HepG2 (cell line): ENCODE measurements around the gene HPDL. TPM values are rescaled to one million over a fixed set of nuclear protein-coding genes. Genes with fewer than 3 reads are reported as not detected.
A peak's percentile ranks its signal among the peaks of the same experiment; 100 is the strongest.

Experiments used
- AKAP8 ChIP-seq: sonication (generic); formaldehyde crosslinking; IDR thresholded peaks from 2 replicates; pipeline ENCODE4 v1.5.1; 2020; ENCODE audit warnings: mild to moderate bottlenecking, missing genetic modification reagents
- DMAP1 ChIP-seq: IDR thresholded peaks from 2 replicates; pipeline ENCODE4 v1.6.1; 2016
- FOSL2 ChIP-seq: sonication (generic); formaldehyde crosslinking; IDR thresholded peaks from 2 replicates; pipeline ENCODE4 v1.4.0; 2020; ENCODE audit warnings: missing genetic modification reagents
- HOXA3 ChIP-seq: sonication (generic); formaldehyde crosslinking; IDR thresholded peaks from 2 replicates; pipeline ENCODE4 v1.5.0; 2020; ENCODE audit warnings: missing genetic modification reagents
- KLF13 ChIP-seq: sonication (generic); formaldehyde crosslinking; IDR thresholded peaks from 2 replicates; pipeline ENCODE4 v1.4.0; 2020; ENCODE audit warnings: mild to moderate bottlenecking, missing genetic modification reagents
- MXD4 ChIP-seq: IDR thresholded peaks from 2 replicates; pipeline ENCODE4 v1.6.1; 2016; ENCODE audit warnings: mild to moderate bottlenecking, missing biosample characterization, missing genetic modification reagents
- NKX3-1 ChIP-seq: sonication (generic); formaldehyde crosslinking; IDR thresholded peaks from 2 replicates; pipeline ENCODE4 v1.5.0; 2020; ENCODE audit warnings: missing genetic modification reagents
- RARG ChIP-seq: sonication (generic); formaldehyde crosslinking; IDR thresholded peaks from 2 replicates; pipeline ENCODE4 v1.4.0; 2020; ENCODE audit warnings: low read depth, mild to moderate bottlenecking, missing genetic modification reagents
- RORA ChIP-seq: sonication (generic); formaldehyde crosslinking; IDR thresholded peaks from 2 replicates; pipeline ENCODE4 v1.5.0; 2020; ENCODE audit warnings: mild to moderate bottlenecking, missing genetic modification reagents, moderate library complexity
- ZNF17 ChIP-seq: sonication (generic); formaldehyde crosslinking; IDR thresholded peaks from 2 replicates; pipeline ENCODE4 v1.5.0; 2020; ENCODE audit warnings: mild to moderate bottlenecking, missing genetic modification reagents
- ZNF343 ChIP-seq: sonication (generic); formaldehyde crosslinking; IDR thresholded peaks from 2 replicates; pipeline ENCODE4 v1.4.0; 2020; ENCODE audit warnings: mild to moderate bottlenecking, missing genetic modification reagents
- polyA plus RNA-seq, 8 experiments: library from polyadenylated mRNA; depleted of rRNA in 3 of 8; stranded (reverse) in 7 of 8; unstranded in 1 of 8; fragments of >200 nt; fragmentation: Illumina TruSeq in 4 of 8; extraction: Trizol in 4 of 8; gene quantifications; 2 replicates each; pipeline versions ENCODE4 v1.2.1 to v1.2.3, GENCODE V29; 2011 to 2016; ENCODE audit warnings: low read depth in 4 of 8, missing spikeins in 1 of 8, mixed read lengths in 1 of 8; ENCODE audit not compliant: insufficient read depth in 1 of 8
- total RNA-seq, 5 experiments: library from RNA; depleted of rRNA; stranded (reverse); fragments of >200 nt; fragmentation: Illumina TruSeq; extraction: Trizol; gene quantifications; 2 replicates each; pipeline ENCODE4 v1.2.3, GENCODE V29; 2016; ENCODE audit warnings: low read depth in 1 of 5
- TF ChIP-seq, protein P1 (sequence below): sonication (generic); formaldehyde crosslinking; IDR thresholded peaks from 2 replicates; pipeline ENCODE4 v1.8.0; 2023; ENCODE audit warnings: mild to moderate bottlenecking, missing genetic modification reagents
- TF ChIP-seq, protein P2 (sequence below): sonication (generic); formaldehyde crosslinking; IDR thresholded peaks from 2 replicates; pipeline ENCODE4 v1.4.0; 2020; ENCODE audit warnings: missing genetic modification reagents
- TF ChIP-seq, protein P3 (sequence below): sonication (generic); formaldehyde crosslinking; IDR thresholded peaks from 2 replicates; pipeline ENCODE4 v1.4.0; 2020; ENCODE audit warnings: missing genetic modification reagents
- TF ChIP-seq, protein P4 (sequence below): sonication (generic); formaldehyde crosslinking; IDR thresholded peaks from 2 replicates; pipeline ENCODE4 v1.5.0; 2020; ENCODE audit warnings: mild to moderate bottlenecking, missing genetic modification reagents, borderline replicate concordance

The HPDL gene
- total and polyA plus RNA-seq, 2 of the 13 experiments (the other 11 are each of a cell fraction or from before 2014, with no cell fraction given) = not detected

DNA sequence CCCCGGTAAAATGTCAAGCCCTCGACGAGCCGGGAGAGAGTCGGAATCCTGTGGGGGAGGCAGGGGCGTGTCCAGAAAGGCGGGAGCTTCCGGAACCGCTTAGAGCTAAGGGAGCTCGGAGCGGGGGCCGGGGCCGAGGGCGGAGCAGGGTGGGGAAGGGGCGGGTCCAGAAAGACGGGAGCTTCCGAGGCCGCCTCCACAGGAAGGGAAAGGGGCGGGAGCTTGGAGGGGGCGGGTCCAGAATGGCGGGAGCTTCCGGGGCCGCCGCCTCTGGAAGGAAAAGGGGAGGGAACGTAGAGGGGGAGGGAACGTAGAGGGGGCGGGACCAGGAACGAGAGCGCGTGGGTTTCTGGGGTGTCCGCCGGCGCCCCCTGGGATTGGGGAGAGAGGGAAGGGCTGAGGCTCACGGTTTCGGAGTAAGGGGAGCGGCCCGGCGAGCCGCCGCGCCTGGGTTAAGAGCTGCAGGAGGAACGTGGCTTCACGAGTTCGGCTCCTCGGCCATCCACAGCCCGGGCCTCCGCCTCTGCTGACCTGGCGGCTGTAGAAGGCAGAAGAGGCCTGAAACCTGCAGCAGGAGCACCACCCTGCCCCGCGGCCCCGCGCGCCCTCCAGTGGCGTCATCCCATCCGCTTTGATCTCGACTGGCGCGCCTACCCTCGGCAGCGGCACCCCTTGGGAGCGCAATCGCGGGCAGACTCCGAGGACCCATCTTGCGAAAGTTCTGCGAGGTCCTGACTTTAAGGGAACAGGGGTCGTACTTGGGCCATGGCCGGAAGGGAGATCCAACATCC, 23.0 kb upstream of the HPDL start (continued):
- TF ChIP-seq, protein P1, sequence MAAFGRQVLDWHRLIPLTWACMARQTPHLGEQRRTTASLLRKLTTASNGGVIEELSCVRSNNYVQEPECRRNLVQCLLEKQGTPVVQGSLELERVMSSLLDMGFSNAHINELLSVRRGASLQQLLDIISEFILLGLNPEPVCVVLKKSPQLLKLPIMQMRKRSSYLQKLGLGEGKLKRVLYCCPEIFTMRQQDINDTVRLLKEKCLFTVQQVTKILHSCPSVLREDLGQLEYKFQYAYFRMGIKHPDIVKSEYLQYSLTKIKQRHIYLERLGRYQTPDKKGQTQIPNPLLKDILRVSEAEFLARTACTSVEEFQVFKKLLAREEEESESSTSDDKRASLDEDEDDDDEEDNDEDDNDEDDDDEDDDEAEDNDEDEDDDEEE (CRISPR knock-in tag) = peak; percentile 89; the same call in 1 of the 2 replicates
- TF ChIP-seq AKAP8 (CRISPR knock-in tag) = no peak
- TF ChIP-seq, protein P2, sequence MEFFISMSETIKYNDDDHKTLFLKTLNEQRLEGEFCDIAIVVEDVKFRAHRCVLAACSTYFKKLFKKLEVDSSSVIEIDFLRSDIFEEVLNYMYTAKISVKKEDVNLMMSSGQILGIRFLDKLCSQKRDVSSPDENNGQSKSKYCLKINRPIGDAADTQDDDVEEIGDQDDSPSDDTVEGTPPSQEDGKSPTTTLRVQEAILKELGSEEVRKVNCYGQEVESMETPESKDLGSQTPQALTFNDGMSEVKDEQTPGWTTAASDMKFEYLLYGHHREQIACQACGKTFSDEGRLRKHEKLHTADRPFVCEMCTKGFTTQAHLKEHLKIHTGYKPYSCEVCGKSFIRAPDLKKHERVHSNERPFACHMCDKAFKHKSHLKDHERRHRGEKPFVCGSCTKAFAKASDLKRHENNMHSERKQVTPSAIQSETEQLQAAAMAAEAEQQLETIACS = 0 out of 2 replicates have a peak, but pooled peaks have one; percentile 17
- peak; percentile 92 for TF ChIP-seq ZNF343 (CRISPR knock-in tag)
- no peak for TF ChIP-seq RORA (CRISPR knock-in tag)
- peak; percentile 76; the same call in 1 of the 2 replicates for TF ChIP-seq KLF13
- TF ChIP-seq HOXA3 = peak; percentile 77
- no peak for TF ChIP-seq ZNF17 (CRISPR knock-in tag)
- TF ChIP-seq, protein P3, sequence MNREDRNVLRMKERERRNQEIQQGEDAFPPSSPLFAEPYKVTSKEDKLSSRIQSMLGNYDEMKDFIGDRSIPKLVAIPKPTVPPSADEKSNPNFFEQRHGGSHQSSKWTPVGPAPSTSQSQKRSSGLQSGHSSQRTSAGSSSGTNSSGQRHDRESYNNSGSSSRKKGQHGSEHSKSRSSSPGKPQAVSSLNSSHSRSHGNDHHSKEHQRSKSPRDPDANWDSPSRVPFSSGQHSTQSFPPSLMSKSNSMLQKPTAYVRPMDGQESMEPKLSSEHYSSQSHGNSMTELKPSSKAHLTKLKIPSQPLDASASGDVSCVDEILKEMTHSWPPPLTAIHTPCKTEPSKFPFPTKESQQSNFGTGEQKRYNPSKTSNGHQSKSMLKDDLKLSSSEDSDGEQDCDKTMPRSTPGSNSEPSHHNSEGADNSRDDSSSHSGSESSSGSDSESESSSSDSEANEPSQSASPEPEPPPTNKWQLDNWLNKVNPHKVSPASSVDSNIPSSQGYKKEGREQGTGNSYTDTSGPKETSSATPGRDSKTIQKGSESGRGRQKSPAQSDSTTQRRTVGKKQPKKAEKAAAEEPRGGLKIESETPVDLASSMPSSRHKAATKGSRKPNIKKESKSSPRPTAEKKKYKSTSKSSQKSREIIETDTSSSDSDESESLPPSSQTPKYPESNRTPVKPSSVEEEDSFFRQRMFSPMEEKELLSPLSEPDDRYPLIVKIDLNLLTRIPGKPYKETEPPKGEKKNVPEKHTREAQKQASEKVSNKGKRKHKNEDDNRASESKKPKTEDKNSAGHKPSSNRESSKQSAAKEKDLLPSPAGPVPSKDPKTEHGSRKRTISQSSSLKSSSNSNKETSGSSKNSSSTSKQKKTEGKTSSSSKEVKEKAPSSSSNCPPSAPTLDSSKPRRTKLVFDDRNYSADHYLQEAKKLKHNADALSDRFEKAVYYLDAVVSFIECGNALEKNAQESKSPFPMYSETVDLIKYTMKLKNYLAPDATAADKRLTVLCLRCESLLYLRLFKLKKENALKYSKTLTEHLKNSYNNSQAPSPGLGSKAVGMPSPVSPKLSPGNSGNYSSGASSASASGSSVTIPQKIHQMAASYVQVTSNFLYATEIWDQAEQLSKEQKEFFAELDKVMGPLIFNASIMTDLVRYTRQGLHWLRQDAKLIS (CRISPR knock-in tag) = no peak; the same call in 1 of the 2 replicates
- TF ChIP-seq MXD4 (CRISPR knock-in tag) = peak; percentile 49
- TF ChIP-seq DMAP1 (CRISPR knock-in tag) = peak; percentile 79
- TF ChIP-seq FOSL2 = no peak
- TF ChIP-seq, protein P4, sequence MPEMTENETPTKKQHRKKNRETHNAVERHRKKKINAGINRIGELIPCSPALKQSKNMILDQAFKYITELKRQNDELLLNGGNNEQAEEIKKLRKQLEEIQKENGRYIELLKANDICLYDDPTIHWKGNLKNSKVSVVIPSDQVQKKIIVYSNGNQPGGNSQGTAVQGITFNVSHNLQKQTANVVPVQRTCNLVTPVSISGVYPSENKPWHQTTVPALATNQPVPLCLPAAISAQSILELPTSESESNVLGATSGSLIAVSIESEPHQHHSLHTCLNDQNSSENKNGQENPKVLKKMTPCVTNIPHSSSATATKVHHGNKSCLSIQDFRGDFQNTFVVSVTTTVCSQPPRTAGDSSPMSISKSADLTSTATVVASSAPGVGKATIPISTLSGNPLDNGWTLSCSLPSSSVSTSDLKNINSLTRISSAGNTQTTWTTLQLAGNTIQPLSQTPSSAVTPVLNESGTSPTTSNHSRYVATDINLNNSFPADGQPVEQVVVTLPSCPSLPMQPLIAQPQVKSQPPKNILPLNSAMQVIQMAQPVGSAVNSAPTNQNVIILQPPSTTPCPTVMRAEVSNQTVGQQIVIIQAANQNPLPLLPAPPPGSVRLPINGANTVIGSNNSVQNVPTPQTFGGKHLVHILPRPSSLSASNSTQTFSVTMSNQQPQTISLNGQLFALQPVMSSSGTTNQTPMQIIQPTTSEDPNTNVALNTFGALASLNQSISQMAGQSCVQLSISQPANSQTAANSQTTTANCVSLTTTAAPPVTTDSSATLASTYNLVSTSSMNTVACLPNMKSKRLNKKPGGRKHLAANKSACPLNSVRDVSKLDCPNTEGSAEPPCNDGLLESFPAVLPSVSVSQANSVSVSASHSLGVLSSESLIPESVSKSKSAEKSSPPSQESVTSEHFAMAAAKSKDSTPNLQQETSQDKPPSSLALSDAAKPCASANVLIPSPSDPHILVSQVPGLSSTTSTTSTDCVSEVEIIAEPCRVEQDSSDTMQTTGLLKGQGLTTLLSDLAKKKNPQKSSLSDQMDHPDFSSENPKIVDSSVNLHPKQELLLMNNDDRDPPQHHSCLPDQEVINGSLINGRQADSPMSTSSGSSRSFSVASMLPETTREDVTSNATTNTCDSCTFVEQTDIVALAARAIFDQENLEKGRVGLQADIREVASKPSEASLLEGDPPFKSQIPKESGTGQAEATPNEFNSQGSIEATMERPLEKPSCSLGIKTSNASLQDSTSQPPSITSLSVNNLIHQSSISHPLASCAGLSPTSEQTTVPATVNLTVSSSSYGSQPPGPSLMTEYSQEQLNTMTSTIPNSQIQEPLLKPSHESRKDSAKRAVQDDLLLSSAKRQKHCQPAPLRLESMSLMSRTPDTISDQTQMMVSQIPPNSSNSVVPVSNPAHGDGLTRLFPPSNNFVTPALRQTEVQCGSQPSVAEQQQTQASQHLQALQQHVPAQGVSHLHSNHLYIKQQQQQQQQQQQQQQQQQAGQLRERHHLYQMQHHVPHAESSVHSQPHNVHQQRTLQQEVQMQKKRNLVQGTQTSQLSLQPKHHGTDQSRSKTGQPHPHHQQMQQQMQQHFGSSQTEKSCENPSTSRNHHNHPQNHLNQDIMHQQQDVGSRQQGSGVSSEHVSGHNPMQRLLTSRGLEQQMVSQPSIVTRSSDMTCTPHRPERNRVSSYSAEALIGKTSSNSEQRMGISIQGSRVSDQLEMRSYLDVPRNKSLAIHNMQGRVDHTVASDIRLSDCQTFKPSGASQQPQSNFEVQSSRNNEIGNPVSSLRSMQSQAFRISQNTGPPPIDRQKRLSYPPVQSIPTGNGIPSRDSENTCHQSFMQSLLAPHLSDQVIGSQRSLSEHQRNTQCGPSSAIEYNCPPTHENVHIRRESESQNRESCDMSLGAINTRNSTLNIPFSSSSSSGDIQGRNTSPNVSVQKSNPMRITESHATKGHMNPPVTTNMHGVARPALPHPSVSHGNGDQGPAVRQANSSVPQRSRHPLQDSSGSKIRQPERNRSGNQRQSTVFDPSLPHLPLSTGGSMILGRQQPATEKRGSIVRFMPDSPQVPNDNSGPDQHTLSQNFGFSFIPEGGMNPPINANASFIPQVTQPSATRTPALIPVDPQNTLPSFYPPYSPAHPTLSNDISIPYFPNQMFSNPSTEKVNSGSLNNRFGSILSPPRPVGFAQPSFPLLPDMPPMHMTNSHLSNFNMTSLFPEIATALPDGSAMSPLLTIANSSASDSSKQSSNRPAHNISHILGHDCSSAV (CRISPR knock-in tag) = no peak
- TF ChIP-seq NKX3-1 (CRISPR knock-in tag) = peak; percentile 57
- TF ChIP-seq RARG = no peak
